Retinal pigment epithelial cell (primary cell): Measurements from ENCODE around the gene SPTBN2.

Experiments used
- DNase-seq: peaks from one replicate; pipeline ENCODE4 v3.0.0-alpha.2; 2010; ENCODE audit warnings: low read depth
- H3K4me3 ChIP-seq: 2 replicates; pipeline ENCODE4 v1.5.1; 2011; ENCODE audit warnings: mild to moderate bottlenecking, low read length, control low read depth, moderate library complexity
- CTCF ChIP-seq: conservative IDR thresholded peaks from 2 replicates; pipeline ENCODE4 v1.5.1; 2011; ENCODE audit warnings: low read depth, low read length, control low read depth, inconsistent platforms

Gene SPTBN2

DNA sequence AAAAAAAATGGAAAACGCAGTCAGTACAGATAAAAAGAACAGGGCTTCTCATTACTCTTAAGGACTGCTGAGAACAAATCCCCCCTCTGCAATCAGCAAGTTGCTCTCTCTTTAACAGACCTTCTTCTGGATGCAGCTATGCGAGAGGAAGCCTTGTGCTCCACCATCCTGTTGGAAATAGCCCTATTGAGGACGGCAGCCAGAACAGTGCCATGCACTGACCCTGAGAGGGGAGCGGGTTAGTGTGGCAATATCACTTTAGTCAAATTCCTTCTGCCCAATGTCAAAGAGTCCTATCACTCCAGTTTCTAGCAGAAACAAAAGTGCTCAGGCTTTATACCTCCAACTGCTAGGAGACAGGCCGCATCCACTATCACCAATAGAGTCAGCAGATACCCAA lies 58.2 kb downstream of the SPTBN2 start:
- no peak overlapping the region for H3K4me3 ChIP-seq
- no peak for DNase-seq
- TF ChIP-seq CTCF: no peak

- no peak for DNase-seq
- TF ChIP-seq CTCF: no peak
- H3K4me3 ChIP-seq: no peak overlapping the region
Observed at GRCh38 chr11:66665369-66665768, 63.6 kb downstream of the SPTBN2 start.

- no peak overlapping the region for H3K4me3 ChIP-seq
- no peak for TF ChIP-seq CTCF
- no peak for DNase-seq
Observed at GRCh38 chr11:66663741-66664296, 65.2 kb downstream of the SPTBN2 start.

DNA sequence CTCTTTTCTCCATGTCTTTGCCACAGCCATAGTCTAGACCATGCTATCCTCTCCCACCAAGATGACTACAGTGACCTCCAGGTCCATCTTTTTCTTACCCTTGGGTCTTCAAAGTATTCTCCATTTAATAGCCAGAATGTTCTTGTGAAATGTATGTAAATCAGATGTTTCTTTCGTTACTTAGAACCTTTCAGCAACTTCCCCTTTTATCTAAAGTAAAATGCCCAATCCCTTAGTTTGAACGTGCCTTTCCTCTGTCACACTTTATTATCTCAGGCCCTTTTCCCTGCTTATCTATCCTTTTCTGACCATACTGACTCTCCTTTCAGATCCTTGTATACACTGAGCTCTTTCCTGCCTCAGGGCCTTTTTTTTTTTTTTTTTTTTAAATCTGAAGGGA lies 69.3 kb downstream of the SPTBN2 start:
- no peak for DNase-seq
- H3K4me3 ChIP-seq: no peak overlapping the region
- no peak for TF ChIP-seq CTCF

DNA sequence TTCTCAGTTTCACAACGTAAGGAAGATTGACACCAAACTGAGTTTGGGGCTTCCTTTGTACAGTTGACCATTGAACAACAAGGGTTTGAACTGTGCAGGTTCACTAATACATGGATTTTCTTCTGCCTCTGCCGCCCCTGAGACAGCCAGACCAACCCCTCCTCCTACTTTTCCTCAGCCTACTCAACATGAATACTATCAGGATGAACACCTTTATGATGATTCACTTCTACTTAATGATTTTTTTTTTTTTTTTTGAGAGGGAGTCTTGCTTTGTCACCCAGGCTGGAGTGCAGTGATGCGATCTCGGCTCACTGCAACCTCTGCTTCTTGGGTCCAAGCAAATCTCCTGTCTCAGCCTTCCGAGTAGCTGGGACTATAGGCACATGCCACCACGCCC lies 75.9 kb downstream of the SPTBN2 start:
- no peak overlapping the region for H3K4me3 ChIP-seq
- DNase-seq: no peak
- TF ChIP-seq CTCF: no peak

DNA sequence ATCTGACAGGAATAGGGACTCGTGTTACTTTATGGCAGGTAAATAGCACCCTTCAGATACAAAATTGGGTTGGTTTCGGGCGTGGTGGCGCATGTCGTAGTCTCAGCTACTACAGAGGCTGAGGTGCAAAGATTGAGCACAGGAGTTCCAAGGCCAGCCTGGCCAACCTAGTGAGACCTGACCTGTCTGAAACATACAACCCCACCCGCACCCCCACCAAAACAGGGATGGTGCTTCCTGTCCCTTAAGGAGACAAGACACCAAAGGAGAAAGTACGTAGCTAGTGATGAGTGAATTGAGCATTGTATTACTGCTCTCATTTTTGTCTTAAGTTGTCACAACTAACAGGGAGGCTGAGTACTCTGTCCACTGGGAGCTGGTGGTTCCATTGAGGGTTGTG lies 76.4 kb downstream of the SPTBN2 start:
- DNase-seq: no peak
- TF ChIP-seq CTCF: no peak
- no peak overlapping the region for H3K4me3 ChIP-seq

GRCh38 chr11:66651016-66651415 lies 78.0 kb downstream of the SPTBN2 start:
- no peak for DNase-seq
- TF ChIP-seq CTCF: no peak
- H3K4me3 ChIP-seq: no peak overlapping the region
